ENCODE results near the gene CLCNKA. TPM values are rescaled to one million over a fixed set of nuclear protein-coding genes. Genes with fewer than 3 reads are reported as not detected.

CLCNKA gene
- total RNA-seq, 1 donor from 2014 or later: 2.2 TPM

- DNase-seq (ENCODE audit: low spot score, unreplicated experiment): no peak
- Mint-ChIP-seq H3K36me3 (ENCODE audit: insufficient read depth) (no peaks in the 10 kb centered on the region), H3K27me3 (no peaks in the 10 kb centered on the region), H3K4me3 (ENCODE audit: low read depth) (no peak overlapping the region), H3K9me3 (ENCODE audit: low read depth) (no peaks in the 10 kb centered on the region), H3K4me1 (ENCODE audit: low read depth) (no peaks in the 10 kb centered on the region), H3K27ac (no peak overlapping the region)
- TF ChIP-seq, protein P1, sequence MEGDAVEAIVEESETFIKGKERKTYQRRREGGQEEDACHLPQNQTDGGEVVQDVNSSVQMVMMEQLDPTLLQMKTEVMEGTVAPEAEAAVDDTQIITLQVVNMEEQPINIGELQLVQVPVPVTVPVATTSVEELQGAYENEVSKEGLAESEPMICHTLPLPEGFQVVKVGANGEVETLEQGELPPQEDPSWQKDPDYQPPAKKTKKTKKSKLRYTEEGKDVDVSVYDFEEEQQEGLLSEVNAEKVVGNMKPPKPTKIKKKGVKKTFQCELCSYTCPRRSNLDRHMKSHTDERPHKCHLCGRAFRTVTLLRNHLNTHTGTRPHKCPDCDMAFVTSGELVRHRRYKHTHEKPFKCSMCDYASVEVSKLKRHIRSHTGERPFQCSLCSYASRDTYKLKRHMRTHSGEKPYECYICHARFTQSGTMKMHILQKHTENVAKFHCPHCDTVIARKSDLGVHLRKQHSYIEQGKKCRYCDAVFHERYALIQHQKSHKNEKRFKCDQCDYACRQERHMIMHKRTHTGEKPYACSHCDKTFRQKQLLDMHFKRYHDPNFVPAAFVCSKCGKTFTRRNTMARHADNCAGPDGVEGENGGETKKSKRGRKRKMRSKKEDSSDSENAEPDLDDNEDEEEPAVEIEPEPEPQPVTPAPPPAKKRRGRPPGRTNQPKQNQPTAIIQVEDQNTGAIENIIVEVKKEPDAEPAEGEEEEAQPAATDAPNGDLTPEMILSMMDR (IDR thresholded peaks at IDR 0.05; ENCODE audit: unreplicated experiment): no peak
Measured at GRCh38 chr1:15988856-15989736, 32.7 kb upstream of the CLCNKA start.

DNA sequence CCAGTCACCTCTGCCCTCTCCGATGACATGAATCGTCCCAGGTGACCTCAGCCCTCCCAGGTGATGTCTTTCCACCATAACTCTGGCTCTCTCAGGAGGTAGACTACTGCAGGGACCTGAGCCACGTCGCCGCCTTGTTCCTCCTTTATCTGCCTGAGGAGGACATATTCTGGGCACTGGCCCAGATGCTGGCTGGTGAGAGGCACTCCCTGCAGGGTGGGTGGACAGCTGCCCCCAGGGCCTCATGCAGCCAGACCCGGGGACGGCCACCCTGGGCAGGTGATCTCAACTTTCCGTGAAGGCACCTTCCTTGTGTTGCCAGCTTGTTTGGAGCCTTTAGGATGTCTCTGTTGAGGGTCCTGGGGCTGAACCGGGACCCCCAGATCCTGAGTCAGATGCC, 32.1 kb upstream of the CLCNKA start:
- TF ChIP-seq, protein P1 (IDR thresholded peaks at IDR 0.05; ENCODE audit: unreplicated experiment): no peak
- no peaks in the 10 kb centered on the region for H3K27me3 Mint-ChIP-seq

GRCh38 chr1:15991427-15992186, 30.2 kb upstream of the CLCNKA start:
- Mint-ChIP-seq H3K4me1 (ENCODE audit: low read depth) (no peaks in the 10 kb centered on the region), H3K27me3 (no peaks in the 10 kb centered on the region), H3K27ac (no peak overlapping the region), H3K4me3 (ENCODE audit: low read depth) (no peak overlapping the region), H3K36me3 (ENCODE audit: insufficient read depth) (no peaks in the 10 kb centered on the region), H3K9me3 (ENCODE audit: low read depth) (no peaks in the 10 kb centered on the region)
- DNase-seq (ENCODE audit: low spot score, unreplicated experiment): no peak
- TF ChIP-seq, protein P1 (IDR thresholded peaks at IDR 0.05; ENCODE audit: unreplicated experiment): no peak

More for the DNA sequence above, 32.1 kb upstream of the CLCNKA start:
- H3K9me3 Mint-ChIP-seq (ENCODE audit: low read depth): no peaks in the 10 kb centered on the region
- no peaks in the 10 kb centered on the region for H3K4me1 Mint-ChIP-seq (ENCODE audit: low read depth)
- no peaks in the 10 kb centered on the region for H3K36me3 Mint-ChIP-seq (ENCODE audit: insufficient read depth)
- H3K27ac Mint-ChIP-seq: no peak overlapping the region
- H3K4me3 Mint-ChIP-seq (ENCODE audit: low read depth): no peak overlapping the region
- DNase-seq (ENCODE audit: low spot score, unreplicated experiment): no peak

DNA sequence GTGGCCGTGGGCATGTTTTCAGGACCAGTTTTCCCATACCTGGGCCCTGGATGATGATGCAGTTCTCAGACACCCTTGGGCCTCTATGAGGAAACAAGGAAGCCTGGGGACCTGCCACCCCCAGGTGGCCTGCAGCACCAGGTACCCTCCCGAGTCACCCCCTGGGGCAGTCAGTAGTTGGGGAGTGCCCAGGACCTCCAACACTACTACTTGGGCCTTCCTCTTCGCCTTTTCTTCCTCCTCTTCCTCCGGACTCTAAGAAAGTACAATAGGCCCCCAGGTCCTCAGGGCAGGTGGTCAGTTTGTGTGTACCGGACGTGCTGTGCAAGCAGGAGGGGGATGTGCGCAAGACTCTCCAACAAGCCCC, 29.7 kb upstream of the CLCNKA start:
- Mint-ChIP-seq H3K27me3 (no peaks in the 10 kb centered on the region), H3K4me1 (ENCODE audit: low read depth) (no peaks in the 10 kb centered on the region), H3K27ac (no peak overlapping the region), H3K4me3 (ENCODE audit: low read depth) (no peak overlapping the region), H3K36me3 (ENCODE audit: insufficient read depth) (no peaks in the 10 kb centered on the region), H3K9me3 (ENCODE audit: low read depth) (no peaks in the 10 kb centered on the region)
- TF ChIP-seq, protein P1 (IDR thresholded peaks at IDR 0.05; ENCODE audit: unreplicated experiment): no peak
- no peak for DNase-seq (ENCODE audit: low spot score, unreplicated experiment)

Measured in progenitor cell of endocrine pancreas (in vitro differentiated cells).